ENCODE results near the gene RRM2. TPM values are rescaled to one million over a fixed set of nuclear protein-coding genes. Genes with fewer than 3 reads are reported as not detected.

RRM2 gene
- 38.9 and 46.9 TPM in 2 replicates for total RNA-seq (2014; rRNA removed; shearing (Covaris generic))
- polyA plus RNA-seq (2015; cell fraction: cytosol; rRNA removed) = 153 and 218 TPM in 2 replicates
- 108 and 134 TPM in 2 replicates for polyA plus RNA-seq (2015; cell fraction: nucleus; rRNA removed)

DNA sequence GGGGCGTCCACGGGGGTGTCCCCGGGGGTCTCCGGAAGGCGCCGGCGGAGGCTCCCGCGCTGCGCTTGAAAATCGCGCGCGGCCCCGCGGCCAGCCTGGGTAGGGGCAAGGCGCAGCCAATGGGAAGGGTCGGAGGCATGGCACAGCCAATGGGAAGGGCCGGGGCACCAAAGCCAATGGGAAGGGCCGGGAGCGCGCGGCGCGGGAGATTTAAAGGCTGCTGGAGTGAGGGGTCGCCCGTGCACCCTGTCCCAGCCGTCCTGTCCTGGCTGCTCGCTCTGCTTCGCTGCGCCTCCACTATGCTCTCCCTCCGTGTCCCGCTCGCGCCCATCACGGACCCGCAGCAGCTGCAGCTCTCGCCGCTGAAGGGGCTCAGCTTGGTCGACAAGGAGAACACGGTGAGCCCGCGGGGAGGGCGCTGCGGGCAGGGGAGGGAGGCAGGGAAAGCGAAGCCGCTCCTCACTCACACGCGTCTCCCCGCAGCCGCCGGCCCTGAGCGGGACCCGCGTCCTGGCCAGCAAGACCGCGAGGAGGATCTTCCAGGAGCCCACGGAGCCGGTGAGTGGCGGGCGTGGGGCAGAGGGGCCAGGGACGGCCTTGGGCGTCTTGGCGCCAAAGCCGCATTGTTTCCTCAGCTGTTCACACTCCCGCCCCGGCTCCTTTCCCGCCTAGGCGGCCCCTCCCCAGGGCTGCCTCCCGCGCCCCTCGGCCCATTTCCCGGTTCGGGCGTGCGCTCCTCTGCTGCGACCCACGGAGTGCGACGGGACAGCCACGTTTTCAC is at the start of gene RRM2:
Gene RRM2 (plus strand): TSS at position 240 of the 781 bp plus-strand sequence. CDS start 60 bp downstream, at position 300.
- in situ Hi-C loops (cut with HindIII; ENCODE audit: low pct_unique_long_range_greater_than_20kb, low sequenced_read_pairs) = no loop called here
- peak; percentile 97 for DNase-seq (ENCODE audit: low read depth, low spot score)

DNA sequence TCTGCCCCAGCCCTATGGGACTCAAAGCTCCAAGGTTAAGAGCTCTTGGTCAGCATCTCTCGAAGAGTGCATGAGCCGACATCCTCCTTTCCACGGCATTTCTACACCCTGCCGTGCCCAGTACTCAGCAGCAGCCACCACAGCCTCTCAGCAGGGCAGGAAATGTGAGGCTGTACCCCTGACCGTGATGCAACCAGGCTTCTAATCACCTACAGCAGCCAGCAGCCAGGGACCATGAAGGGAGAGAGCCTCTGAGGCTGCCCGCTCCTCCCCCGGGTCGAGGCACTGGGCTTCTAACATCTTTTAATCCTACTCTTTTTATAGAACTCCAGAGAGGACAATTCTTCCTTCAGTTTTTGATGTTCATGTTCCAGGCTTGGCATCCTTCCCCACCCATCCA is 48.8 kb upstream of the RRM2 start:
- in situ Hi-C loops (cut with HindIII; ENCODE audit: low pct_unique_long_range_greater_than_20kb, low sequenced_read_pairs) = no loop called here
- DNase-seq (ENCODE audit: low read depth, low spot score) = no peak

GRCh38 chr2:10075101-10075500 is 47.4 kb upstream of the RRM2 start:
- no peak for DNase-seq (ENCODE audit: low read depth, low spot score)
- in situ Hi-C loops (cut with HindIII; ENCODE audit: low pct_unique_long_range_greater_than_20kb, low sequenced_read_pairs) = no loop called here

DNA sequence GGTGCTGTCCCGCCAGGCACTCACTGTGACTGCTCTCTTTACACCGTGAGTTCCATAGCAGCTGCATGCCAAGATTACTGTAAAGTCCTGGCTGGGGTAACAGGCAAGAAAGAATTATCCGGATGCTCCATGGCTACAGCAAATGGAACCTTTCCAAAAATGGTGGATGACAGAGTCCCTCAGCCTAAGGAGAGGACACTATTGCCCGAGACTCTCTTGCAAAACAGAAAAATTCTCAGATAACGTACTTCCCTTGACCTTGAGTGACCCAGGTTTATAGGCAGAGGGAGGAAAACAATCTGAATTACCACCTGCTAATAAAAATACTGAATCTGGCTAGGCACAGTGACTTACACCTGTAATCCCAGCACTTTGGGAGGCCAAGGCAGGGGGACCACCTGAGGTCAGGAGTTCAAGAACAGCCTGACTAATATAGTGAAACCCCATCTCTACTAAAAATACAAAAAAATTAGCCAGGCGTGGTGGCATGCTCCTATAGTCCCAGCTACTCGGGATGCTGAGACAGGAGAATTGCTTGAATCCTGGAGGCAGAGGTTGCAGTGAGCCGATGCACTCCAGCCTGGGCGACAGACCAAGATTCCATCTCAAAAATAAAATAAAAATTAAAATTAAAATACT is 46.8 kb upstream of the RRM2 start:
- in situ Hi-C loops (cut with HindIII; ENCODE audit: low pct_unique_long_range_greater_than_20kb, low sequenced_read_pairs) = no loop called here
- DNase-seq (ENCODE audit: low read depth, low spot score) = no peak

GRCh38 chr2:10076511-10076910 is 46.0 kb upstream of the RRM2 start:
- DNase-seq (ENCODE audit: low read depth, low spot score) = no peak
- in situ Hi-C loops (cut with HindIII; ENCODE audit: low pct_unique_long_range_greater_than_20kb, low sequenced_read_pairs) = no loop called here

- DNase-seq (ENCODE audit: low read depth, low spot score) = no peak
- in situ Hi-C loops (cut with HindIII; ENCODE audit: low pct_unique_long_range_greater_than_20kb, low sequenced_read_pairs) = no loop called here
Observed at GRCh38 chr2:10076988-10077527, 45.5 kb upstream of the RRM2 start.

DNA sequence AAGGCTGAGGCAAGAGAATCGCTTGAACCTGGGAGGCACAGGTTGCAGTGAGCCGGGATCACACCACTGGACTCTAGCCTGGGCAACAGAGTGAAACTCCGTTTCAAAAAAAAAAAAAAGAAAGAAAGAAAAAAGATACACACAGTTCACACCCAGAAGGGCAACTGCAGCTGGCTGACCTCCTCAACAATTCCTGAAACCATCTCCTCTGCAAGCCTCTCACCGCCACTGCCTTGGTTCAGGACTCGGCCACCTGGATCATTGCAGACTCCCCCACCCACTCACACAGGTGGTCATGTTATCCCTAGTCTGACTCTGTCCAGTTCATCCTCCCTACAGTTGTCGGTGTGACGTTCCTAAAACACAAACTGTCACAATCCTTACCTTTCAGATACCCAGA is 44.5 kb upstream of the RRM2 start:
- in situ Hi-C loops (cut with HindIII; ENCODE audit: low pct_unique_long_range_greater_than_20kb, low sequenced_read_pairs) = no loop called here
- no peak for DNase-seq (ENCODE audit: low read depth, low spot score)

DNA sequence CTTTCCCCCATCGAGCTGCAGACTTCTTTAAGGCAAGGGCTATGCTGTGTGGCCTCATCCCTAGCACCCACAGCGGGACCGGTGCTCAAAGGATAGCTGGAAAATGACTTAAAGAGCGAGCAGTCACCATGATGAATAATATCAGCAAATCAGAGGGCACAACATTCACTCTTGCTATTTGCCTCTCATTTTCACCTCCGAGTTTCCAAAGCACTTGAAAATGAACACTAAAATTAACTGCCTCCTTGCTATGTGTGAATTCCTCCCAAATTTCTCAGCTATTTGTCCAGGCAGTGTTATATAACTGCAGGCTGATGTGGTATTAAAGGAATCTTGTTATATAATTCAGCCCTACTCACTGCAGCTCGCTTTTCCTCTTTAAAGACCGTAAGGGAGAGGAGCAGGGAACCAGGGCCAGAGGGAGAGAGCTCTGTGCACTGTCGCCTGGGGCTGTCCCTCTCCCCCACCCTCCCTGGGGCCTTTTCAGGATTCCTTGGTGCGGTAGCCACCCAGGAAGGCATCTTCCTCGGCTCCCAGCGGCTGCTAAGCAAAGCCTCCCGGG is 43.8 kb upstream of the RRM2 start:
- in situ Hi-C loops (cut with HindIII; ENCODE audit: low pct_unique_long_range_greater_than_20kb, low sequenced_read_pairs) = no loop called here
- no peak for DNase-seq (ENCODE audit: low read depth, low spot score)

DNA sequence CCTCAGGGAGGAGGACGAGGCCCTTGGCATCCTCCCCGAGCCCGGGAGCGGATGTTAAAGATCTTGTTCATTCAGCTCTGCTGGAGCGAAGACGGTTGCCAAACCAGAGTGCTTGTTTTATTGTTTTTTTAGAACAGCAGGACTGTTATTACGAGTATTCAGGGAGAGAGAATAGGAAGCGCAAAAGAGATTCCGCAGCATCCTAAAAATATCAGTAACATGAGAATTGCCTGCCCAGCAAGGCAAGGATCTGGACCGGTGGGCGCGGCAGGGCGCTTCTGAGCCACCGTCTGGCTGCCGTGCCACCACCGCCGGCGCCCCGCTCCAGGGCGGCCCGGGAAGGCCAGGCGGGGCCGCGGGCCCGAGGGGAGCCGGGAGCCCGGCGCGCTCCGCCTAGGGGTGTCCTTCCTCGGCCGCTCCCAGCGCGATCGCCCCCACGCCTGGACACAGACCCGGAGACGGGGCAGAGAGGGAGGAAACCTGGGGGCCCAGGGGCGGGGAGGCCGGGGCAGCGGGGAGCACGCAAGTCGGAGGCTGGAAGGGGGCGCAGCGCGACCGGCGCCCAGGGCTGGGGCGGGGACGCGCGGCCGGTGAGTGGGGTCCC is 43.2 kb upstream of the RRM2 start:
- DNase-seq (ENCODE audit: low read depth, low spot score) = no peak

DNA sequence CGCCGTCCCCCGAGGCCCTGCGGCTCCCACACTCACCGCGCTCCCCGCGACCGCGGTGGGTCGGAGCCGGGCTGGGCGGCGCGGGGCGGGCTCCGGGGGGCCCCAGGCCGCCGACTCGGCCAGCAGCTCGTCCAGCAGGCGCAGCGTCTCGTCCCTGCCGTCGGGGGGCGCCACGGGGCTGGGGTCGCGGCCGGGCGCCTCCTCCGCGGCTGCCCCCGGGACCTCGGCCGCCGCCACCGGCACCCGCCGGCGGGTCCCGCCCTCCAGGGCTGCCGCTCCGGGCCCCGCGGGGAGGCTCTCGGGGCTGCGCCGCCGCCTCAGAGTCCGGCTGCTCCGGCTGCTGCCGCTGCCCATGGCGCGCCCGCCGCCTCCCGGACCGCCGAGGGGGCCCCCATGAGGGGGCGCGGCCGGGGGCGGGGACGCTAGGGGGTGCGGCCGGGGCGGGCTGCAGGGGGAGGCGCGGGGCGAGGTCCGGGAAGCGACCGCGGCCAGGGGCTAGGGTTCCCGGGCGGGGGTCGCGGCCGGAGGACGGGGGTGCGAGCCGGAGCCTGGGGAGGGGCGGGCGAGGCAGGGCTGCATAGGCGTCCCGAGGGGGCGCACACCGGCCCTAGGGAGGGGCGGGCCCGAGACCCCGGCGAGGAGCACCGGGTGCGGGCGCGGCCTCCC is 42.5 kb upstream of the RRM2 start, which contains the start of gene CYS1:
Gene CYS1 (minus strand): TSS at position 542 of the 666 bp plus-strand sequence. CDS start 188 bp downstream, at position 354.
- in situ Hi-C loops (cut with HindIII; ENCODE audit: low pct_unique_long_range_greater_than_20kb, low sequenced_read_pairs) = no loop called here
- DNase-seq (ENCODE audit: low read depth, low spot score) = peak; percentile 21

More for the DNA sequence above, 43.2 kb upstream of the RRM2 start:
- in situ Hi-C loops (cut with HindIII; ENCODE audit: low pct_unique_long_range_greater_than_20kb, low sequenced_read_pairs) = no loop called here

GRCh38 chr2:10080536-10081304 is 41.8 kb upstream of the RRM2 start:
- DNase-seq (ENCODE audit: low read depth, low spot score) = no peak
- in situ Hi-C loops (cut with HindIII; ENCODE audit: low pct_unique_long_range_greater_than_20kb, low sequenced_read_pairs) = no loop called here

GRCh38 chr2:10083046-10083445 is 39.5 kb upstream of the RRM2 start:
- in situ Hi-C loops (cut with HindIII; ENCODE audit: low pct_unique_long_range_greater_than_20kb, low sequenced_read_pairs) = no loop called here
- no peak for DNase-seq (ENCODE audit: low read depth, low spot score)

- in situ Hi-C loops (cut with HindIII; ENCODE audit: low pct_unique_long_range_greater_than_20kb, low sequenced_read_pairs) = no loop called here
- no peak for DNase-seq (ENCODE audit: low read depth, low spot score)
Observed at GRCh38 chr2:10083692-10084211, 38.8 kb upstream of the RRM2 start.

GRCh38 chr2:10084223-10084865 is 38.2 kb upstream of the RRM2 start:
- no peak for DNase-seq (ENCODE audit: low read depth, low spot score)

DNA sequence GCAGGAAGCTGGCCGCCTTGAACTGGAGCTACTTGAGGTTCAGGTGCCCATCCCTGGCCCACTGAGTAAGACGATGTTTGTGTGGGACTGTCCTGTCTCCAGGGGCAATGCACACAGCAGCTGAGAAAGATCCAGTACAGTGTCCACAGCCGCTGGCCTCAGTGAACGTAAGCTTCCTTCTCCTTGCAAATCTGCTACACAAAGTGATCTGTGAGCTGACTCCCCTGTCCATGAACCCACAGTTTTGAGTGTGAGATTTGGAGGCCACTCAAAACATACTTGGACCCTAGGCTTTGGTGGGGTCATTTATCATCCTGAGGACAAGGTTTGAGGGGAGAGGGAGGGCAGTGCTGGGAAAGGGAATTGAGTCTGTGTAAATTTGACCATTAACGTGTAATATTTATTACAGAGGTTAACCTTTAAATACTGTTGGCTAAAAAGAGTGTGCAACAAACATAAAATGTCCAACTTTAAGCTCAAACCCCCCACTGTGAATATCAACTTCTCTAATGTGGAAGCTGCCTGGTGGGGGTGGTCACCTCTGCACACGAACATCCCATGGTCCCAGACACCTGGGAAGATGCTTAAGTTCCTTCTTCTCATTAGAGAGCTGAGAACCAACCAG is 37.4 kb upstream of the RRM2 start:
- DNase-seq (ENCODE audit: low read depth, low spot score) = no peak
- in situ Hi-C loops (cut with HindIII; ENCODE audit: low pct_unique_long_range_greater_than_20kb, low sequenced_read_pairs) = no loop called here

More at GRCh38 chr2:10084223-10084865, 38.2 kb upstream of the RRM2 start:
- in situ Hi-C loops (cut with HindIII; ENCODE audit: low pct_unique_long_range_greater_than_20kb, low sequenced_read_pairs) = no loop called here

- in situ Hi-C loops (cut with HindIII; ENCODE audit: low pct_unique_long_range_greater_than_20kb, low sequenced_read_pairs) = no loop called here
Observed at GRCh38 chr2:10085668-10086059, 36.9 kb upstream of the RRM2 start.

More at GRCh38 chr2:10085668-10086059, 36.9 kb upstream of the RRM2 start:
- no peak for DNase-seq (ENCODE audit: low read depth, low spot score)

All from SK-MEL-5 (cell line).